HG03060 (cell line): ENCODE measurements around the gene CAMTA1.

Source experiments
- ATAC-seq: cut with Tn5 transposase; IDR thresholded peaks from one replicate; pipeline ENCODE4 v1.9.1; 2021; ENCODE audit warnings: low read depth, moderate number of reproducible peaks; ENCODE audit not compliant: unreplicated experiment

CAMTA1 gene

GRCh38 chr1:7014640-7014930 is 229.3 kb downstream of the CAMTA1 start:
- ATAC-seq = no peak

- ATAC-seq = no peak
Observed at GRCh38 chr1:7015022-7015421, 229.8 kb downstream of the CAMTA1 start.

GRCh38 chr1:7018351-7018750 is 233.1 kb downstream of the CAMTA1 start:
- no peak for ATAC-seq

GRCh38 chr1:7018826-7019225 is 233.6 kb downstream of the CAMTA1 start:
- no peak for ATAC-seq

- ATAC-seq = no peak
Observed at GRCh38 chr1:7019510-7019909, 234.3 kb downstream of the CAMTA1 start.

GRCh38 chr1:7022058-7022457 is 236.8 kb downstream of the CAMTA1 start:
- ATAC-seq = no peak

GRCh38 chr1:7025013-7025412 is 239.8 kb downstream of the CAMTA1 start:
- ATAC-seq = no peak

GRCh38 chr1:7026169-7026568 is 240.9 kb downstream of the CAMTA1 start:
- ATAC-seq = no peak

- ATAC-seq = no peak
Observed at GRCh38 chr1:7032992-7033391, 247.7 kb downstream of the CAMTA1 start.

- ATAC-seq = no peak
Observed at GRCh38 chr1:7036386-7036785, 251.1 kb downstream of the CAMTA1 start.

GRCh38 chr1:7039590-7040220 is 254.5 kb downstream of the CAMTA1 start:
- ATAC-seq = no peak

GRCh38 chr1:7040969-7041695 is 255.9 kb downstream of the CAMTA1 start:
- no peak for ATAC-seq

GRCh38 chr1:7042322-7043190 is 257.3 kb downstream of the CAMTA1 start:
- ATAC-seq = no peak

- ATAC-seq = no peak
Observed at GRCh38 chr1:7043191-7043549, 257.9 kb downstream of the CAMTA1 start.

GRCh38 chr1:7043719-7044535 is 258.7 kb downstream of the CAMTA1 start:
- ATAC-seq = no peak

GRCh38 chr1:7045897-7046296 is 260.6 kb downstream of the CAMTA1 start:
- no peak for ATAC-seq

GRCh38 chr1:7046314-7046713 is 261.1 kb downstream of the CAMTA1 start:
- no peak for ATAC-seq

- ATAC-seq = no peak
Observed at GRCh38 chr1:7046891-7047290, 261.6 kb downstream of the CAMTA1 start.

- ATAC-seq = no peak
Observed at GRCh38 chr1:7047866-7048265, 262.6 kb downstream of the CAMTA1 start.

- ATAC-seq = no peak
Observed at GRCh38 chr1:7048395-7048794, 263.1 kb downstream of the CAMTA1 start.
